Epithelial cell of prostate (primary cell): ENCODE data around the gene UST.
"Not testable (repeated sequence)": the region's sequence is repeated elsewhere in the genome, so short reads cannot be mapped to it uniquely, and the experiment has no call there.

Experiments used
- DNase-seq: peaks from one replicate; pipeline ENCODE4 v3.0.0-alpha.2; 2011; ENCODE audit warnings: low read depth, low spot score
- H3K27ac ChIP-seq: fragments of 450-650 bp; 2 replicates; pipeline ENCODE4 v1.5.1; 2017; ENCODE audit warnings: mild to moderate bottlenecking

UST gene

GRCh38 chr6:148986608-148987007, 239.8 kb downstream of the UST start:
- no peak for DNase-seq

GRCh38 chr6:148987982-148988381, 241.2 kb downstream of the UST start:
- H3K27ac ChIP-seq = no peak overlapping the region
- DNase-seq = no peak

More at GRCh38 chr6:148986608-148987007, 239.8 kb downstream of the UST start:
- H3K27ac ChIP-seq = no peak overlapping the region

- no peak for DNase-seq
- no peak overlapping the region for H3K27ac ChIP-seq
These were observed 242.8 kb downstream of the UST start for GRCh38 chr6:148989585-148989984.

GRCh38 chr6:148990403-148990802, 243.6 kb downstream of the UST start:
- no peak overlapping the region for H3K27ac ChIP-seq
- DNase-seq = no peak

- no peak for DNase-seq
- no peak overlapping the region for H3K27ac ChIP-seq
These were observed 250.0 kb downstream of the UST start for GRCh38 chr6:148996815-148997214.

DNA sequence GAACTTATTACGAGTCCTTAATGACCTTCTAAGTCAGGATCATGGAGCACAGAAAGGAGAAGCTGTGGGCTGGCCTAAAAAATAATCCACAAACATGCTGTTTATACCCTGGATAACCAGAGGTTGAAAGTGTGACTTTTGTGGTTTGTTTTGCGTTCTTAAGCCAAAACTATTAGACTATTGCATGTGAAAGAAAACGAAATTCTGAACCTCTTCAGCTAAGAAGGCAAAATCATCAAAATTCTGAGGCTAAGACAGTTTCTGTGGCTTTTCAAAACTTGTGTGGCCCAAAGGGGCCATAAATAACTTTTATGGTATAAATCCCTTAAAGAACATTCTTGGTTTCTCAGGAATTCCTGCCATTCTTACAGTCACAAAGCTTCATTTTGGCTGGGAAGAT, 251.0 kb downstream of the UST start:
- H3K27ac ChIP-seq = no peak overlapping the region

DNA sequence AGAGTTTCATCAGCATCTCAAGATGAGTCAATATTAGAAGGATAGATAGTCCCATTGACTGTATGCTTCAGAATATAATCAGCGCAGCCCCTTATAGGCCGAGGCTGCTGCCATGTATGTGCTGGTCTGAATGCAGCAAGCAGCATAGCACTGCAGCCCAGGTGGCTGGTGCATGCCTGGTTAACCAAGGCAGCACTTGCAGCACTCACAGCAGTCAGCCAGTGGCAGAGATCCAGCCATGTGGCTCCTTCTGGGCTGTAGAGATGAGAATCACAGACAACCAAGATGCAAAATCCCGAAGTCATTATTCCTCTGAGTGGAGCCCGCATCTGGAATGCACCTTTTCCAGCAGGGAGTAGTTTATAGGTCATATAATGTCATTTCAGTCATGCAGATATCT, 251.9 kb downstream of the UST start:
- H3K27ac ChIP-seq = no peak overlapping the region
- DNase-seq = no peak

More for the DNA sequence above, 251.0 kb downstream of the UST start:
- DNase-seq = no peak

DNA sequence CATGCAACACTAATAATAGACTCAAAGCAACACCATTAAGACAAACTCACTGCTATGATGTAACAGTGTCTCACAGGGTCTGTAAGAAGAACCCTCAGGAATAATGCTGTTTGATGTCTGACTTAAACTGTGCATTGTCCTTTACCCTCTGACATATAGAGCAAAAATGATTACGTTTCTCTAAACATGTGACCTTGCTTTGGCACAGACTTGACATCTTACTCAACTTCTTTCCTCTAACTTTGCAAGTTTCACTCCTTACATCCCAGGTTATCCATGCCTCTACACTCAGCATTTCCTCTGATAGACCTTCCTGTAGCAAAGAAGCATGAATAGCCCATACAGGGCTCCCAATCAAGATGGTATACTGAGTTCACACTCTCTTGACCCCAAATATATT, 252.7 kb downstream of the UST start:
- H3K27ac ChIP-seq = peak overlapping the region; percentile 33
- DNase-seq = no peak

- no peak for DNase-seq
- peak overlapping the region; percentile 33 for H3K27ac ChIP-seq
These were observed 253.2 kb downstream of the UST start for GRCh38 chr6:148999929-149000468.

- H3K27ac ChIP-seq = no peak overlapping the region
- DNase-seq = no peak
These were observed 254.6 kb downstream of the UST start for GRCh38 chr6:149001422-149001821.

DNA sequence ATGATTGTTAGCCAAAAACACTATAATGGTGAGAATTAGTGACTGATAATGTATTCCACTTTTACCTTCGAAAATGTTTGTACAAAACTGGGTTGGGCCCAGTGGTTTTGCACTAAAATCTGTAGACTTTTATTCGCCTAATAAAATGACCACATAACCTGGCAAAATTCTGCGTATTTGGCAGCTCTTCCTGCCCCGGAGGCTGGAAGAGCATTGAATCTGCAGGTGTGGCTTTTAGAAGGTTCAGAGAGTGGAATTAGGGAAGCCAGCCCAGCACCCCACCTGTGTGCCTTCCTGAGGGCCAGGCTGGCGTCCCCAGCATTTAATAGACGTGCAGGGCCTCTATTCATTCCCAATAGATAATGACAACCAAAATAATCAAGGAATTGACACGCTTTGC, 256.7 kb downstream of the UST start:
- no peak for DNase-seq
- H3K27ac ChIP-seq = no peak overlapping the region

- H3K27ac ChIP-seq = no peak overlapping the region
- no peak for DNase-seq
These were observed 257.8 kb downstream of the UST start for GRCh38 chr6:149004664-149005063.

DNA sequence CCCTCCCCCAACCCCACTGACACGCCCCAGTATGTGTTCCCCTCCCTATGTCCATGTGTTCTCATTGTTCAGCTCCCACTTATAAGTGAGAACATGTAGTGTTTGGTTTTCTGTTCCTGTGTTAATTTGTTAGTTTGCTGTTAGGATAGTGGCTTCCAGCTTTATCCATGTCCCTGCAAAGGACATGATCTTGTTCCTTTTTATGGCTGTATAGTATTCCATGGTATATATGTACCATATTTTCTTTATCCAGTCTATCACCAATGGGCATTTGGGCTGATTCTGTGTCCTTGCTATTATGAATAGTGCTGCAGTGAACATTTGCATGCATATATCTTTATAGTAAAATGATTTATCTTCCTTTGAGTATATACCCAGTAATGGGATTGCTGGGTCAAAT, 259.4 kb downstream of the UST start:
- not testable (repeated sequence) for H3K27ac ChIP-seq, DNase-seq

DNA sequence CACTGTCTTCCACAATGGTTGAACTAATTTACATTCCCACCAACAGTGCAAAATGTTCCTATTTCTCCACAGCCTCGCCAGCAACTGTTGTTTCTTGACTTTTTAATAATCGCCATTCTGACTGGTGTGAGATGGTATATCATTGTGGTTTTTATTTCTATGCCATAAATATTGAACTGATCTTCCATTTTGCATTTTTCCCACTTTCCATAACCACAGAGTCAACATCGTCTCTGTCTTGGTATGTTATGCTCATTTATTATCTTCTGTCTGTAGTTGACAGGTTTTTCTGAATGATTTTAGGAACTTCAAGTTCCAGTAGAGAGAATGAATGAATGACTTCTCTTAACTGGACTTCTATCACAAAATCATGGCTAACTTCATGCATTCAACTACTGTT, 259.8 kb downstream of the UST start:
- no peak for DNase-seq
- H3K27ac ChIP-seq = no peak overlapping the region

DNA sequence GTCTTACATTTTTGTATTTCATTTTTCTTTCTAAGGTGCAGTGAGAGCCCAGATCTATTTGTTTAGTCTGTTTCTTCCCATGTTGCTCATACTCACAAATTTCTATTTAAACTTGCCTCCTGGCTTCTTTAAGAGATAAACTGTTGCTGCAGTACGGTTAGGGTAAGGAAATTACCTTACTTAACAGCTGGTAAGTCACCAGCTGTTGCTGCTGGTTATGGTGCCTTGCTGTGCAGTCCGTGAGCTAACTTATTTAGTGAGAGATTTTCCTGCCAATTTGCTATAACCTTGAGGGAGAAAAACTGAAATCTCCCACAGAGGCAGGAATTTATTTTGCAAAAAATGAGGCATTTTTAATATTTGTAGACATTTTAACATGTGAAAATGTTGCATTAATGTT, 261.0 kb downstream of the UST start:
- H3K27ac ChIP-seq = no peak overlapping the region
- no peak for DNase-seq

- DNase-seq = no peak
- H3K27ac ChIP-seq = no peak overlapping the region
These were observed 261.9 kb downstream of the UST start for GRCh38 chr6:149008741-149009140.

DNA sequence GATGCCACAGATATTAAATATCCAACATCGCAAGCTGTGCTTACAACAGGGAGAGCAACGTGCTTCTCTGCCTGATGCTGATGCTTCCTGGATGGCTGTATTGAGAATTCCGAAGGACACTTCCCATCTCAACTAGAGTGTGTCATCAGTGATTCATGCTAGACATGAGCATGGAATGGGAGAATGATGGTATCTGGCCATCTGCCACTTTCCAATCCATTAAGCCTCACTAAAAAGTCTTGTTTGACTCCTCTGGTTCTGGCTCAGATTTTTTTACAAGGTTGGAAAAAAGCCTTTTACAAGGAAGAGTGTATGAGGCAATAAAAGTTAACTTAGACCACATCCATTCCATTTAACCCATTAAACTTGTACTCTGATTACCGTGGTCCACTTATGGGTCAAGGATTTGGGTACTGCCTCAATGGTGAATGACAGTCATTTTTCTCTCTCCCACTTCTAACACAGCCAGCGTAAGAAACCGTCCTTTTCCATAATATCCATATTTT, 265.3 kb downstream of the UST start:
- peak overlapping the region; percentile 18 for H3K27ac ChIP-seq

DNA sequence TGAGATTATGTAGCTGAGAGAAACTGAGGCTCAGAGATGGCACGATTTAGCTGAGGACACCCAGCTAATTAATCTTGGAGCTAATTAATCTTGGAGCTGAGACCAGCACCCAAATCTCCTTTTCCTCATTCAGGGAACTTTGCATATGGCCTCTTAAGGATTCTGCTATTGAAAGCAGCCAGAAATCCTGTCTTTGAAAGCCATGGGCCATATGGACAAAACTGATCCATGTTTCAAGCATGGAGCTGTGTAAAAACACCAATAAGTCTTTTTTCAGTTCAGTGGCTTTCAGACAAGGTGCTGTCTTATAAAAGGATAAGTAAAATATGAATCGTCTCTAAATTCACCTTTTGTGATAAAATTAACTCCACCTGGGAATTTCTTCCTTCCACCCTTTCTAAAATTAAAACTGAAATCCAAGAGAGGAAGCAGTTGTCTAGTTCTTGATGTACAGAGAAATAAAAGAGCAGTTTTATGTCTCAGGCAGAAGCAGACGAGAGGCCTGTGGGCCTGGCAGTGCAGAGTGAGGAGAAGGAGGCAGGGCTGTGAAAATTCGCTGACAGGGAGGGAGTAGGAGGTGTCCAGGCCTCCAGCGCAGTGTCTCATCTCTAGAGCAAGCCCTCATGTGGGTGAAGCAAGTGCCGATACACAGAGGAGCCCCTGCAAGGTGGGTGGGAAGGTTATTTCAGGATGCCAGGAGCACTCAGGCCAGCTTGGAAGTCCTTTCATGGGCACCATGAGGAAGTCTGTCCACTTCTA, 266.9 kb downstream of the UST start:
- no peak for DNase-seq
- no peak overlapping the region for H3K27ac ChIP-seq

More for the DNA sequence above, 265.3 kb downstream of the UST start:
- peak; percentile 80 for DNase-seq

GRCh38 chr6:149014631-149015534, 268.1 kb downstream of the UST start:
- no peak for DNase-seq
- H3K27ac ChIP-seq = no peak overlapping the region

- no peak for DNase-seq
- H3K27ac ChIP-seq = no peak overlapping the region
These were observed 269.0 kb downstream of the UST start for GRCh38 chr6:149015535-149016525.
